Measurements from ENCODE around the gene TRAF1. TPM values are rescaled to one million over a fixed set of nuclear protein-coding genes. Genes with fewer than 3 reads are reported as not detected.

TRAF1 gene
- total RNA-seq, 2 donors from 2014 or later, result 71.4 to 164 TPM

- ATAC-seq (replicated peaks), result no peak
- Mint-ChIP-seq H3K4me3 (peak overlapping the region; percentile 10), H3K36me3 (ENCODE audit: low read depth) (peaks cover 56% of the 10 kb centered on the region), H3K4me1 (peaks cover 48% of the 10 kb centered on the region), H3K27ac (peak overlapping the region; percentile 54), H3K9me3 (no peaks in the 10 kb centered on the region), H3K27me3 (no peaks in the 10 kb centered on the region)
These were observed 30.6 kb downstream of the TRAF1 start for GRCh38 chr9:120895951-120896350.

GRCh38 chr9:120894321-120895148 lies 32.1 kb downstream of the TRAF1 start:
- Mint-ChIP-seq H3K27me3 (no peaks in the 10 kb centered on the region), H3K4me3 (peak overlapping the region; percentile 89), H3K9me3 (no peaks in the 10 kb centered on the region), H3K4me1 (peaks cover 48% of the 10 kb centered on the region), H3K27ac (peak overlapping the region; percentile 97), H3K36me3 (ENCODE audit: low read depth) (peaks cover 56% of the 10 kb centered on the region)
- ATAC-seq (replicated peaks), result no peak

GRCh38 chr9:120893611-120894307 lies 32.8 kb downstream of the TRAF1 start:
- ATAC-seq (replicated peaks), result peak; percentile 20
- Mint-ChIP-seq H3K9me3 (no peaks in the 10 kb centered on the region), H3K27me3 (no peaks in the 10 kb centered on the region), H3K27ac (peak overlapping the region; percentile 97), H3K4me1 (peaks cover 49% of the 10 kb centered on the region), H3K4me3 (peak overlapping the region; percentile 89), H3K36me3 (ENCODE audit: low read depth) (peaks cover 52% of the 10 kb centered on the region)

GRCh38 chr9:120892748-120893610 lies 33.6 kb downstream of the TRAF1 start:
- Mint-ChIP-seq H3K4me3 (peak overlapping the region; percentile 89), H3K9me3 (no peaks in the 10 kb centered on the region), H3K27me3 (no peaks in the 10 kb centered on the region), H3K4me1 (peaks cover 44% of the 10 kb centered on the region), H3K27ac (peak overlapping the region; percentile 97), H3K36me3 (ENCODE audit: low read depth) (peaks cover 44% of the 10 kb centered on the region)
- ATAC-seq (replicated peaks), result peak; percentile 67

- peak overlapping the region; percentile 97 for H3K27ac Mint-ChIP-seq
- H3K9me3 Mint-ChIP-seq, result no peaks in the 10 kb centered on the region
- peak; percentile 33 for ATAC-seq (replicated peaks)
- peaks cover 39% of the 10 kb centered on the region for H3K36me3 Mint-ChIP-seq (ENCODE audit: low read depth)
- H3K27me3 Mint-ChIP-seq, result no peaks in the 10 kb centered on the region
- H3K4me1 Mint-ChIP-seq, result peaks cover 41% of the 10 kb centered on the region
- H3K4me3 Mint-ChIP-seq, result peak overlapping the region; percentile 89
These were observed 34.5 kb downstream of the TRAF1 start for GRCh38 chr9:120891884-120892747.

- H3K4me3 Mint-ChIP-seq, result peak overlapping the region; percentile 89
- ATAC-seq (replicated peaks), result peak; percentile 70
- H3K36me3 Mint-ChIP-seq (ENCODE audit: low read depth), result peaks cover 33% of the 10 kb centered on the region
- peaks cover 36% of the 10 kb centered on the region for H3K4me1 Mint-ChIP-seq
- H3K9me3 Mint-ChIP-seq, result no peaks in the 10 kb centered on the region
- H3K27me3 Mint-ChIP-seq, result no peaks in the 10 kb centered on the region
- peak overlapping the region; percentile 97 for H3K27ac Mint-ChIP-seq
These were observed 35.2 kb downstream of the TRAF1 start for GRCh38 chr9:120891245-120891883.

GRCh38 chr9:120890320-120891244 lies 36.0 kb downstream of the TRAF1 start:
- Mint-ChIP-seq H3K9me3 (no peaks in the 10 kb centered on the region), H3K4me1 (peaks cover 43% of the 10 kb centered on the region), H3K36me3 (ENCODE audit: low read depth) (peaks cover 37% of the 10 kb centered on the region), H3K27me3 (no peaks in the 10 kb centered on the region), H3K4me3 (peak overlapping the region; percentile 89), H3K27ac (peak overlapping the region; percentile 97)
- ATAC-seq (replicated peaks), result peak; percentile 4

- ATAC-seq (replicated peaks), result no peak
- Mint-ChIP-seq H3K27ac (peak overlapping the region; percentile 97), H3K27me3 (no peaks in the 10 kb centered on the region), H3K4me1 (peaks cover 43% of the 10 kb centered on the region), H3K4me3 (peak overlapping the region; percentile 89), H3K9me3 (no peaks in the 10 kb centered on the region), H3K36me3 (ENCODE audit: low read depth) (peaks cover 37% of the 10 kb centered on the region)
These were observed 36.9 kb downstream of the TRAF1 start for GRCh38 chr9:120889606-120890271.

GRCh38 chr9:120888626-120889025 lies 38.0 kb downstream of the TRAF1 start:
- Mint-ChIP-seq H3K4me3 (peak overlapping the region; percentile 89), H3K9me3 (no peaks in the 10 kb centered on the region), H3K27me3 (no peaks in the 10 kb centered on the region), H3K36me3 (ENCODE audit: low read depth) (peaks cover 37% of the 10 kb centered on the region), H3K4me1 (peaks cover 46% of the 10 kb centered on the region), H3K27ac (peak overlapping the region; percentile 97)
- no peak for ATAC-seq (replicated peaks)

GRCh38 chr9:120886490-120886967 lies 40.1 kb downstream of the TRAF1 start:
- Mint-ChIP-seq H3K27ac (peak overlapping the region; percentile 50), H3K36me3 (ENCODE audit: low read depth) (peaks cover 27% of the 10 kb centered on the region), H3K9me3 (no peaks in the 10 kb centered on the region), H3K4me3 (no peak overlapping the region), H3K27me3 (no peaks in the 10 kb centered on the region), H3K4me1 (peaks cover 42% of the 10 kb centered on the region)
- ATAC-seq (replicated peaks), result peak; percentile 39

- Mint-ChIP-seq H3K4me1 (peaks cover 40% of the 10 kb centered on the region), H3K36me3 (ENCODE audit: low read depth) (peaks cover 22% of the 10 kb centered on the region), H3K4me3 (no peak overlapping the region), H3K9me3 (no peaks in the 10 kb centered on the region), H3K27ac (peak overlapping the region; percentile 83), H3K27me3 (no peaks in the 10 kb centered on the region)
- no peak for ATAC-seq (replicated peaks)
These were observed 40.6 kb downstream of the TRAF1 start for GRCh38 chr9:120885958-120886357.

GRCh38 chr9:120885457-120885856 lies 41.1 kb downstream of the TRAF1 start:
- H3K27ac Mint-ChIP-seq, result peak overlapping the region; percentile 83
- ATAC-seq (replicated peaks), result no peak
- peaks cover 17% of the 10 kb centered on the region for H3K36me3 Mint-ChIP-seq (ENCODE audit: low read depth)
- no peaks in the 10 kb centered on the region for H3K9me3 Mint-ChIP-seq
- peaks cover 35% of the 10 kb centered on the region for H3K4me1 Mint-ChIP-seq
- H3K4me3 Mint-ChIP-seq, result no peak overlapping the region
- no peaks in the 10 kb centered on the region for H3K27me3 Mint-ChIP-seq
